ENCODE results near the gene SACM1L. TPM values are rescaled to one million over a fixed set of nuclear protein-coding genes. Genes with fewer than 3 reads are reported as not detected.

The SACM1L gene
- total RNA-seq, 1 experiment from 2014 or later = 51.0 TPM

DNA sequence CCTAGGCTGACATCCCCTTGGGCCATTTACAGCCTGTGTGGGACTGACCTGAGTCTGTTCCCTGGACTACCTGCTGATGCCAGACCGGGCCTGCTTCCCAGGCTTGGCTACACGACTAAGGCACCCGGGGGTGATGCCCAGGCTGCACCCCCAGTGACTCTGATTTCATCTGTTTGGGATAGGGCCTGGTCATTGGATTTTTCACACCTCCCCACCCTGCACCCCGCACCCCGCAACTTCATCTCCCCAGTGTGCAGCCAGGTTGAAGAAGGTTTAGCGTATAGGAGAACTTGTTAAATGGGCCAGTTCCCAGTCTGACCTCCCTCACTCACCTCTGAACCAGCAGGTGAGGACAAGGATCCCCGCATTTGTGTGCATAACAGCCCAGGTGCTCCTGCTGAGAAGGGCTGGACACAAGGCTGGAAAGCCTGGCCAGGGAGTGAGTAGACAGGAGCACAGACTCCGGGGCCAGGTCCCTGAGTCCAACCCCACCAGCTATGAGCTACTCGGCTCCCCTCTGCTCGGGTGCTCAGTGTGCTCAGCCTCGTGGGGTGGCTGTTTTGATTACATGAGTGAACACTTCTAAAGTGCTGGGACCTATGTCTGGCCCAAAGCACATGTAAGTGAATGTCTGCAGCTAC, 88.7 kb downstream of the SACM1L start:
- Mint-ChIP-seq H3K4me1 (ENCODE audit: low read depth, unreplicated experiment) (peaks cover 7% of the 10 kb centered on the region), H3K27ac (ENCODE audit: unreplicated experiment) (no peak overlapping the region), H3K4me3 (ENCODE audit: unreplicated experiment) (no peak overlapping the region), H3K9me3 (ENCODE audit: unreplicated experiment) (no peaks in the 10 kb centered on the region), H3K27me3 (ENCODE audit: insufficient read depth, unreplicated experiment) (no peaks in the 10 kb centered on the region), H3K36me3 (ENCODE audit: insufficient read depth, unreplicated experiment) (no peaks in the 10 kb centered on the region)
- Histone ChIP-seq H3K4me3 (ENCODE audit: low read depth, low read length) (no peak overlapping the region), H3K27me3 (replicated peaks; ENCODE audit: control insufficient read depth, insufficient read depth, low read length) (no peaks in the 10 kb centered on the region), H3K36me3 (ENCODE audit: control insufficient read depth, insufficient read depth, low read length) (no peaks in the 10 kb centered on the region), H3K4me1 (peaks cover 15% of the 10 kb centered on the region), H3K9me3 (no peaks in the 10 kb centered on the region)
- ChIA-PET POLR2A (no interaction called here), CTCF (no interaction called here)
- intact Hi-C loops (cut with micrococcal nuclease; ENCODE audit: unreplicated experiment) = no loop called here
- no TSS peak for BruUV-seq (replicated peaks)
- peak in 1 of 2 experiments; percentile 13 for DNase-seq
- TF ChIP-seq CTCF (IDR thresholded peaks at IDR 0.05; ENCODE audit: insufficient read depth in 1 of 2, low read depth in 1 of 2, low read length in 1 of 2, severe bottlenecking in 1 of 2, unreplicated experiment in 1 of 2) = no peak

GRCh38 chr3:45778761-45779201, 89.6 kb downstream of the SACM1L start:
- CTCF ChIA-PET = no interaction called here
- peak in 1 of 2 experiments; percentile 21 for DNase-seq
- no peaks in the 10 kb centered on the region for H3K36me3 Mint-ChIP-seq (ENCODE audit: insufficient read depth, unreplicated experiment)

More at GRCh38 chr3:45778761-45779201, 89.6 kb downstream of the SACM1L start:
- Histone ChIP-seq H3K4me1 (peaks cover 9% of the 10 kb centered on the region), H3K27me3 (replicated peaks; ENCODE audit: control insufficient read depth, insufficient read depth, low read length) (no peaks in the 10 kb centered on the region), H3K36me3 (ENCODE audit: control insufficient read depth, insufficient read depth, low read length) (no peaks in the 10 kb centered on the region), H3K4me3 (ENCODE audit: low read depth, low read length) (no peak overlapping the region), H3K9me3 (no peaks in the 10 kb centered on the region)
- no peaks in the 10 kb centered on the region for H3K9me3 Mint-ChIP-seq (ENCODE audit: unreplicated experiment)
- H3K27ac Mint-ChIP-seq (ENCODE audit: unreplicated experiment) = no peak overlapping the region
- H3K27me3 Mint-ChIP-seq (ENCODE audit: insufficient read depth, unreplicated experiment) = no peaks in the 10 kb centered on the region
- BruUV-seq (replicated peaks) = no TSS peak
- POLR2A ChIA-PET = no interaction called here
- TF ChIP-seq CTCF (IDR thresholded peaks at IDR 0.05; ENCODE audit: insufficient read depth in 1 of 2, low read depth in 1 of 2, low read length in 1 of 2, severe bottlenecking in 1 of 2, unreplicated experiment in 1 of 2) = no peak
- intact Hi-C loops (cut with micrococcal nuclease; ENCODE audit: unreplicated experiment) = no loop called here
- no peak overlapping the region for H3K4me3 Mint-ChIP-seq (ENCODE audit: unreplicated experiment)
- peaks cover 5% of the 10 kb centered on the region for H3K4me1 Mint-ChIP-seq (ENCODE audit: low read depth, unreplicated experiment)

All from Caco-2 (cell line).